ENCODE results near the gene TMEM151B. TPM values are rescaled to one million over a fixed set of nuclear protein-coding genes. Genes with fewer than 3 reads are reported as not detected.
A peak's percentile ranks its signal among the peaks of the same experiment; 100 is the strongest.
"Not testable (repeated sequence)": the region's sequence is repeated elsewhere in the genome, so short reads cannot be mapped to it uniquely, and the experiment has no call there.

The TMEM151B gene
- total RNA-seq, 1 donor from 2014 or later, result 0.10 TPM

- DNase-seq, result no peak
Observed at GRCh38 chr6:44333942-44334341, 63.7 kb downstream of the TMEM151B start.

- DNase-seq, result no peak
Observed at GRCh38 chr6:44335631-44336030, 65.4 kb downstream of the TMEM151B start.

GRCh38 chr6:44338228-44339122, 68.2 kb downstream of the TMEM151B start:
- DNase-seq, result peak; percentile 69

- DNase-seq, result no peak
Observed at GRCh38 chr6:44339301-44339700, 69.1 kb downstream of the TMEM151B start.

GRCh38 chr6:44339763-44340625, 69.7 kb downstream of the TMEM151B start:
- no peak for DNase-seq

- no peak for DNase-seq
Observed at GRCh38 chr6:44341095-44341890, 71.0 kb downstream of the TMEM151B start.

- DNase-seq, result no peak
Observed at GRCh38 chr6:44342052-44342451, 71.8 kb downstream of the TMEM151B start.

- DNase-seq, result no peak
Observed at GRCh38 chr6:44342489-44342888, 72.2 kb downstream of the TMEM151B start, which contains the start of gene SPATS1. TSS of gene SPATS1 (plus strand) at chr6:44342650. CDS start at chr6:44343096, 446 bp downstream.

- DNase-seq, result not testable (repeated sequence)
Observed at GRCh38 chr6:44346818-44347217, 76.6 kb downstream of the TMEM151B start.

- no peak for DNase-seq
Observed at GRCh38 chr6:44349904-44350649, 79.8 kb downstream of the TMEM151B start.

GRCh38 chr6:44350650-44350994, 80.4 kb downstream of the TMEM151B start:
- DNase-seq, result not testable (repeated sequence)

GRCh38 chr6:44352259-44352658, 82.0 kb downstream of the TMEM151B start:
- no peak for DNase-seq

- no peak for DNase-seq
Observed at GRCh38 chr6:44353336-44353735, 83.1 kb downstream of the TMEM151B start.

GRCh38 chr6:44355640-44356039, 85.4 kb downstream of the TMEM151B start:
- DNase-seq, result no peak

GRCh38 chr6:44356487-44356886, 86.2 kb downstream of the TMEM151B start:
- DNase-seq, result no peak

Other genes with a start within 250 kb of the TMEM151B start
- 32.3 TPM for gene MRPL14, start 143.0 kb upstream of the TMEM151B start, total RNA-seq
- gene TMEM63B, start 142.9 kb upstream of the TMEM151B start, total RNA-seq, result 16.2 TPM
- 0.89 TPM for gene CAPN11, start 111.6 kb upstream of the TMEM151B start, total RNA-seq
- 0.49 TPM for gene MYMX, start 53.5 kb upstream of the TMEM151B start, total RNA-seq
- gene SLC29A1, start 46.9 kb upstream of the TMEM151B start, total RNA-seq, result 21.3 TPM
- gene HSP90AB1, start 23.3 kb upstream of the TMEM151B start, total RNA-seq, result 326 TPM
- gene SLC35B2, start 12.9 kb upstream of the TMEM151B start, total RNA-seq, result 26.1 TPM
- gene NFKBIE, start 4.9 kb upstream of the TMEM151B start, total RNA-seq, result 7.2 TPM
- 14.2 TPM for gene AARS2, start 42.9 kb downstream of the TMEM151B start, total RNA-seq
- gene SPATS1, start 72.2 kb downstream of the TMEM151B start, total RNA-seq, result not detected
- gene CDC5L, start 117.3 kb downstream of the TMEM151B start, total RNA-seq, result 23.3 TPM

Data from skin of body (tissue), 2 donors.